Astrocyte of the cerebellum (primary cell): ENCODE data around the gene HOXB2.

ENCODE experiments used
- DNase-seq: peaks from one replicate; pipeline ENCODE4 v3.0.0-alpha.2; 2011; ENCODE audit warnings: low read depth
- H3K4me3 ChIP-seq: 2 replicates; pipeline ENCODE4 v1.5.1; 2011; ENCODE audit warnings: mild to moderate bottlenecking, low read depth, low read length, moderate library complexity
- CTCF ChIP-seq: IDR thresholded peaks from 2 replicates; pipeline ENCODE4 v1.5.1; 2012; ENCODE audit warnings: low read length, low read depth, moderate library complexity, mild to moderate bottlenecking; ENCODE audit errors: missing control alignments
- in situ Hi-C: cut with HindIII; loops from 2 replicates; pipeline ENCODE4 v1.10.0; 2017; ENCODE audit warnings: low sequenced_read_pairs

The HOXB2 gene

GRCh38 chr17:48523010-48523409 is 21.9 kb downstream of the HOXB2 start:
- in situ Hi-C loops: no loop called here
- TF ChIP-seq CTCF: peak; percentile 32
- DNase-seq: no peak
- no peak overlapping the region for H3K4me3 ChIP-seq

GRCh38 chr17:48522031-48522653 is 22.8 kb downstream of the HOXB2 start:
- in situ Hi-C loops: no loop called here
- DNase-seq: no peak
- no peak for TF ChIP-seq CTCF
- no peak overlapping the region for H3K4me3 ChIP-seq

GRCh38 chr17:48520631-48521079 is 24.3 kb downstream of the HOXB2 start:
- no peak overlapping the region for H3K4me3 ChIP-seq
- TF ChIP-seq CTCF: no peak
- in situ Hi-C loops: no loop called here
- DNase-seq: no peak

GRCh38 chr17:48519427-48519826 is 25.5 kb downstream of the HOXB2 start:
- in situ Hi-C loops: no loop called here
- no peak for DNase-seq
- H3K4me3 ChIP-seq: no peak overlapping the region
- no peak for TF ChIP-seq CTCF

- in situ Hi-C loops: no loop called here
- no peak overlapping the region for H3K4me3 ChIP-seq
- DNase-seq: no peak
- TF ChIP-seq CTCF: no peak
Observed at GRCh38 chr17:48517478-48517877, 27.4 kb downstream of the HOXB2 start.

GRCh38 chr17:48515925-48516900 is 28.7 kb downstream of the HOXB2 start:
- no peak for DNase-seq
- no peak overlapping the region for H3K4me3 ChIP-seq
- in situ Hi-C loops: no loop called here
- no peak for TF ChIP-seq CTCF
